Activated naive CD8-positive, alpha-beta T cell (primary cell): ENCODE data around the gene ELAC2.

Experiments used
- H3K27ac Mint-ChIP-seq: one replicate; pipeline ENCODE4 v1.8.0; 2021; ENCODE audit warnings: mixed read lengths
- H3K27me3 Mint-ChIP-seq: one replicate; pipeline ENCODE4 v1.8.0; 2021; ENCODE audit warnings: mixed read lengths
- H3K36me3 Mint-ChIP-seq: one replicate; pipeline ENCODE4 v1.8.0; 2021; ENCODE audit warnings: mixed read lengths
- H3K4me1 Mint-ChIP-seq: one replicate; pipeline ENCODE4 v1.8.0; 2021; ENCODE audit warnings: low read depth, mixed read lengths
- H3K4me3 Mint-ChIP-seq: one replicate; pipeline ENCODE4 v1.8.0; 2021; ENCODE audit warnings: mild to moderate bottlenecking, mixed read lengths
- H3K9me3 Mint-ChIP-seq: one replicate; pipeline ENCODE4 v1.8.0; 2021; ENCODE audit warnings: low read depth, mixed read lengths

ELAC2 gene

GRCh38 chr17:13030056-13030455 lies 12.2 kb upstream of the ELAC2 start:
- no peak overlapping the region for H3K27ac Mint-ChIP-seq
- H3K36me3 Mint-ChIP-seq = no peaks in the 10 kb centered on the region
- H3K27me3 Mint-ChIP-seq = peaks cover 9% of the 10 kb centered on the region
- H3K9me3 Mint-ChIP-seq = no peaks in the 10 kb centered on the region
- H3K4me3 Mint-ChIP-seq = no peak overlapping the region
- H3K4me1 Mint-ChIP-seq = peaks cover 9% of the 10 kb centered on the region

GRCh38 chr17:13029340-13029739 lies 11.5 kb upstream of the ELAC2 start:
- H3K4me1 Mint-ChIP-seq = peaks cover 10% of the 10 kb centered on the region
- H3K27ac Mint-ChIP-seq = no peak overlapping the region
- no peaks in the 10 kb centered on the region for H3K9me3 Mint-ChIP-seq
- H3K4me3 Mint-ChIP-seq = no peak overlapping the region
- no peaks in the 10 kb centered on the region for H3K36me3 Mint-ChIP-seq
- H3K27me3 Mint-ChIP-seq = peaks cover 7% of the 10 kb centered on the region

DNA sequence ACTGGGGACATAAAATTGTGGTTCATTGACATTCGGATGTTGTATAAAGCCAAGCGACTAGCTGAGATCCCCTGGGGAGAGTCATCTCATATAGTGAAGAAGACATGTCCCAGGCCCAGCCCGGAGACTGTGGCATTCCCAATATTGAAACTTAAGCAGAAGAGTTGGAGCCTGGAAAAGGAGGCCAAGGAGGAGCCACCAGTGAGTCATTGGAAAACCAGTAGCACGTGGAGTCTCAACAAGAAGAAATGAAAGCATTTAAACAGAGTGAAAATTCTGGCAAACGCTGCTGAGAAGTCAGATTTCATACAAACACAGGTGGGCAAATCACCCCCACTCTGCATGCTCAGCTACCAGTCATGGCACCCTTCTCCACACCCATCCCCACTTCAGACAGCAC lies 9.4 kb upstream of the ELAC2 start:
- Mint-ChIP-seq H3K4me1 (peaks cover 10% of the 10 kb centered on the region), H3K4me3 (no peak overlapping the region), H3K27me3 (peaks cover 7% of the 10 kb centered on the region), H3K36me3 (no peaks in the 10 kb centered on the region), H3K27ac (no peak overlapping the region), H3K9me3 (no peaks in the 10 kb centered on the region)

DNA sequence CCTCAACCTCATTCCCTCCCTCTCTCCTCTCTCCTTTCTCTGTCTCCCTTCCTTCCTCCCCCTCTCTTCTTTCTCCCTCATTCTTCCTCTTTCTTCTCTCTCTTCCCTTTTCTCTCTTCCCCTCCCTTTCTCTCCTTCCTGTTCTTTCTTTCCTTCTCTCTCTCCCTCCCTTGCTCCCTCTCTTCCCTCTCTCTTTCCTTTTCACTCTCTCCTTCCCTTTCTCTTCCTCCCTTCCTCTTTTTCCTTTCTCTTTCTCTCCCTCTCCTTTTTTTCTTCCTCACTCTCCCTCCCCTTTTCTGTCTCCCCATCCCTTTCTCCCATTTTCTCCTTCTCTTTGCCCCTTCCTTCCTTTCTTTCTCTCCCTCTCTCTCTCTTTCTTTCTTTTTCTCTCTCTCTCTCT lies 7.9 kb upstream of the ELAC2 start:
- peaks cover 7% of the 10 kb centered on the region for H3K27me3 Mint-ChIP-seq
- no peaks in the 10 kb centered on the region for H3K36me3 Mint-ChIP-seq
- H3K4me1 Mint-ChIP-seq = peaks cover 2% of the 10 kb centered on the region
- no peak overlapping the region for H3K27ac Mint-ChIP-seq
- no peaks in the 10 kb centered on the region for H3K9me3 Mint-ChIP-seq
- no peak overlapping the region for H3K4me3 Mint-ChIP-seq

GRCh38 chr17:13025258-13025627 lies 7.4 kb upstream of the ELAC2 start:
- H3K4me1 Mint-ChIP-seq = peaks cover 2% of the 10 kb centered on the region

GRCh38 chr17:13024526-13025257 lies 6.9 kb upstream of the ELAC2 start:
- H3K4me3 Mint-ChIP-seq = peak overlapping the region; percentile 10
- H3K27me3 Mint-ChIP-seq = peaks cover 7% of the 10 kb centered on the region
- no peaks in the 10 kb centered on the region for H3K9me3 Mint-ChIP-seq
- H3K36me3 Mint-ChIP-seq = no peaks in the 10 kb centered on the region
- peaks cover 2% of the 10 kb centered on the region for H3K4me1 Mint-ChIP-seq
- no peak overlapping the region for H3K27ac Mint-ChIP-seq

More at GRCh38 chr17:13025258-13025627, 7.4 kb upstream of the ELAC2 start:
- H3K27ac Mint-ChIP-seq = no peak overlapping the region
- H3K9me3 Mint-ChIP-seq = no peaks in the 10 kb centered on the region
- no peaks in the 10 kb centered on the region for H3K36me3 Mint-ChIP-seq
- peaks cover 7% of the 10 kb centered on the region for H3K27me3 Mint-ChIP-seq
- H3K4me3 Mint-ChIP-seq = no peak overlapping the region

GRCh38 chr17:13024016-13024415 lies 6.2 kb upstream of the ELAC2 start:
- Mint-ChIP-seq H3K27ac (no peak overlapping the region), H3K4me1 (peaks cover 3% of the 10 kb centered on the region), H3K9me3 (no peaks in the 10 kb centered on the region), H3K4me3 (no peak overlapping the region), H3K27me3 (peaks cover 7% of the 10 kb centered on the region), H3K36me3 (no peaks in the 10 kb centered on the region)

DNA sequence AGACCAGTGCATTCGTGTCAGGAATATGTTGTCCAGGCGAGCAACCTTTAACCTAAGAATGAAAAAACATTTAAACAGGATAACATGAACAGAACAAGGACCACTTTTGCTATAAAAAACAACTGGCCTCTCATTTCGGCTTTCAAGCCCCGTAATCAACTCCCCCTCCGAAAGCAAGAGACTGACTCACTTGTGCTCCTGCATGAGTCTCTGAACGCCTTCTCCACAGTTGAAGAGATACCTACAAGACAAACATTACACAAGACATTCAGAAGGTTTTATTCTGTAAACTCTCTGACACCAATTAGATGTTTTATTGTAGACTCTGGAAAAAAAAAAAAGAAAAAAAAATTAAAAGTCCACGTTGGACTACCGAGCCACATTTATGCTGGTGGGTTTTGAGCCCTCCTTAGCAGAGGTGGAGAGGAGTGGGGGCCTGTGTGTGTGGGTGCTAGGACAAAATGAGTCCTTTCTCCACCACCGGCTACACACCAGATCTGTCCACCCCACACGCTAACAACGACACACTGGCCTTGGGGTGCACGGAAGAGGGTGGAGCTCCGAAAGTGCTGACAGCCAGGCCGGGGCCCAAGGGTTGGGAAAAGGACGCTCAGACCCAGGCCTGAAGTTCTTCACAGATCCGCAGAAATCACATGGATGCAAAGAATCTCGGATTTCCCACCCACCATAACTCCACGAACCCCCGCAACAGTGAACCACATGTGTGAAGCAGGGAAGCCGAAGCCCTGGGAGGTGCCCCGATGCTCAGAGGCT lies 759 bp downstream of the ELAC2 start:
- Mint-ChIP-seq H3K9me3 (no peaks in the 10 kb centered on the region), H3K27me3 (no peaks in the 10 kb centered on the region), H3K4me1 (peaks cover 36% of the 10 kb centered on the region), H3K27ac (peak overlapping the region; percentile 81), H3K4me3 (peak overlapping the region; percentile 98), H3K36me3 (peaks cover 11% of the 10 kb centered on the region)

DNA sequence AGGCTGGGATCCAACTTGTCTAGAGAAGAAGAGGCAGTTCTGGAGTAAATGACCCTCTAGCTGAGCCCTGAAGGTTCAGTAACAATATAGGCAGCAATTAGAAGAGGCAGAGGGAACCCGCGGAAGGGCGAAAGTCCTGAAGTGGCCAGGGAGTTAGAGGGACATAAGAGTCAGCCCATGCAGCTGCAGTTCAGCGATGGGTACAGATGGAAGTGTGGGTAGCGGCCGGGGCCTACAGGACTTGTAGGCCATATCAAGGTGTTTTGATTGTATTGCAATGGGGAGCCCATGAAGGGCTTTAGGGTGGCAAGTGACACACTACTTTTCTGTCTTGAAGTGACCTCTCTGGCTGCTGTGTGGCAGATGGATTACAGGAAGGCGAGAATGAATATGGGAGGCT lies 3.0 kb downstream of the ELAC2 start:
- H3K27me3 Mint-ChIP-seq = no peaks in the 10 kb centered on the region
- no peaks in the 10 kb centered on the region for H3K9me3 Mint-ChIP-seq
- peaks cover 21% of the 10 kb centered on the region for H3K36me3 Mint-ChIP-seq
- peak overlapping the region; percentile 23 for H3K27ac Mint-ChIP-seq
- peaks cover 37% of the 10 kb centered on the region for H3K4me1 Mint-ChIP-seq
- peak overlapping the region; percentile 46 for H3K4me3 Mint-ChIP-seq

GRCh38 chr17:13010959-13011358 lies 6.9 kb downstream of the ELAC2 start:
- H3K4me1 Mint-ChIP-seq = peaks cover 20% of the 10 kb centered on the region

GRCh38 chr17:13008461-13008860 lies 9.4 kb downstream of the ELAC2 start:
- peaks cover 5% of the 10 kb centered on the region for H3K4me1 Mint-ChIP-seq
- peaks cover 10% of the 10 kb centered on the region for H3K36me3 Mint-ChIP-seq
- H3K27me3 Mint-ChIP-seq = no peaks in the 10 kb centered on the region
- H3K4me3 Mint-ChIP-seq = no peak overlapping the region
- H3K9me3 Mint-ChIP-seq = no peaks in the 10 kb centered on the region
- no peak overlapping the region for H3K27ac Mint-ChIP-seq

More at GRCh38 chr17:13010959-13011358, 6.9 kb downstream of the ELAC2 start:
- Mint-ChIP-seq H3K27me3 (no peaks in the 10 kb centered on the region), H3K36me3 (peaks cover 19% of the 10 kb centered on the region), H3K4me3 (no peak overlapping the region), H3K27ac (no peak overlapping the region), H3K9me3 (no peaks in the 10 kb centered on the region)

DNA sequence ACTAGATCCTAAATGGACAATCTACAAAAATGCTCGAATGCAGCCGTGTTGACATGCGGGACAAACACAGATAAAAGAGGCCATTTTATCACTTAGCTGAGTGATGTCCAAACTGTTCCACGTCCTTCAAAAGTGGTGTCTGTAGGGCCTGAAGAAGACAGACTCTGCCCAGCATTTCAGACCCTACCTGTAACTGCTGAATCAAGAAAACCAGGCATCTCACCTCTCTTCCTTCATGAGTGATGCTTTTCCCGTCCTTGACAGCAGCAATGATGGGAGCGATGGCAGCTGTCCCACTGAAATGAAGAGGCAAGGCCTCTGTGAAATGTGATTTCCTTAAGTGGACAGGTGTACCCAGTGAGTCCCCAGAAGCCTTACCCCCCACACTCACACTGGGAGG lies 12.3 kb downstream of the ELAC2 start:
- peaks cover 2% of the 10 kb centered on the region for H3K4me1 Mint-ChIP-seq
- no peaks in the 10 kb centered on the region for H3K9me3 Mint-ChIP-seq
- no peak overlapping the region for H3K27ac Mint-ChIP-seq
- no peak overlapping the region for H3K4me3 Mint-ChIP-seq
- H3K27me3 Mint-ChIP-seq = no peaks in the 10 kb centered on the region
- peaks cover 2% of the 10 kb centered on the region for H3K36me3 Mint-ChIP-seq

GRCh38 chr17:13004336-13004735 lies 13.5 kb downstream of the ELAC2 start:
- Mint-ChIP-seq H3K36me3 (no peaks in the 10 kb centered on the region), H3K27ac (no peak overlapping the region), H3K4me3 (no peak overlapping the region), H3K9me3 (no peaks in the 10 kb centered on the region), H3K27me3 (no peaks in the 10 kb centered on the region), H3K4me1 (peaks cover 2% of the 10 kb centered on the region)

DNA sequence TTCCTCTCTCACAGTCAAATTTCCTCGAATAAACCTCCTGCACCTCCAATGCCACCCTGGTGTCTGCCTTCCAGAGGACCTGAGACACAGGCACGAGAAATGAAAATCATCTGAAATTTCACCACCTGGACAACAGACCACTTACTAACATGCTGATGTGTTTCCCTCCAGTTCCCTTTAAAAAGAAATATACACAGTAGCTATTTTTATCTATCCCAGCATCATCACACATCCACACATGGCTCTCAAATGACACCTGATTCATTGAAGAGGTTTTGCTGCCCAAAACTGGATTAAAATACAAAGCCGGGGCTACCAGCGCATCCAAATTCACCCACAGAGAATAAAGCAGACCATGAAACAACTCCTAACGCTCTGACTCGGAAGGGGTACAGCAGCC lies 13.9 kb downstream of the ELAC2 start:
- Mint-ChIP-seq H3K4me3 (no peak overlapping the region), H3K9me3 (no peaks in the 10 kb centered on the region), H3K27me3 (no peaks in the 10 kb centered on the region), H3K27ac (no peak overlapping the region), H3K4me1 (peaks cover 2% of the 10 kb centered on the region), H3K36me3 (no peaks in the 10 kb centered on the region)

GRCh38 chr17:13003454-13003851 lies 14.4 kb downstream of the ELAC2 start:
- H3K9me3 Mint-ChIP-seq = no peaks in the 10 kb centered on the region
- no peak overlapping the region for H3K27ac Mint-ChIP-seq
- no peaks in the 10 kb centered on the region for H3K27me3 Mint-ChIP-seq
- H3K4me1 Mint-ChIP-seq = peaks cover 2% of the 10 kb centered on the region
- no peaks in the 10 kb centered on the region for H3K36me3 Mint-ChIP-seq
- no peak overlapping the region for H3K4me3 Mint-ChIP-seq
